Naive B cell (primary cell): Measurements from ENCODE around the gene AFAP1L1. TPM values are rescaled to one million over a fixed set of nuclear protein-coding genes. Genes with fewer than 3 reads are reported as not detected.

Experiments
- ATAC-seq, 2 donors: fragments of 150-1000 bp; cut with Tn5 transposase; 2 replicates each; pipeline ENCODE4 v1.10.0; 2021; ENCODE audit warnings: low read depth in 2 of 2, mild to moderate bottlenecking in 2 of 2, moderate library complexity in 2 of 2
- DNase-seq: peaks from one replicate; pipeline ENCODE4 v3.0.0; 2022
- H3K27ac Mint-ChIP-seq, 6 donors: one replicate each; pipeline ENCODE4 v1.8.0; 2020 to 2022; ENCODE audit warnings: mild to moderate bottlenecking in 6 of 6, mixed read lengths in 6 of 6, moderate library complexity in 5 of 6, inconsistent platforms in 2 of 6
- H3K27me3 Mint-ChIP-seq, 3 donors: one replicate each; pipeline ENCODE4 v1.8.0; 2021 to 2022; ENCODE audit warnings: mixed read lengths in 3 of 3, mild to moderate bottlenecking in 1 of 3
- H3K36me3 Mint-ChIP-seq, 2 donors: one replicate each; pipeline ENCODE4 v1.8.0; 2020 to 2022; ENCODE audit warnings: mixed read lengths in 2 of 2, inconsistent platforms in 1 of 2, mild to moderate bottlenecking in 1 of 2
- H3K4me1 Mint-ChIP-seq, 3 donors: one replicate each; pipeline ENCODE4 v1.8.0; 2020 to 2022; ENCODE audit warnings: mixed read lengths in 3 of 3, inconsistent platforms in 1 of 3, mild to moderate bottlenecking in 1 of 3, moderate library complexity in 1 of 3
- H3K4me3 Mint-ChIP-seq, 8 donors: one replicate each; pipeline ENCODE4 v1.8.0; 2020 to 2022; ENCODE audit warnings: mild to moderate bottlenecking in 8 of 8, mixed read lengths in 8 of 8, moderate library complexity in 8 of 8, inconsistent platforms in 2 of 8
- H3K9me3 Mint-ChIP-seq, 7 donors: one replicate each; pipeline ENCODE4 v1.8.0; 2020 to 2022; ENCODE audit warnings: mixed read lengths in 7 of 7, mild to moderate bottlenecking in 5 of 7, inconsistent platforms in 2 of 7, moderate library complexity in 1 of 7
- polyA plus RNA-seq, 6 donors: library from polyadenylated mRNA; unstranded; fragments of 300-500 nt; fragmentation: Illumina TruSeq; gene quantifications; one replicate each; pipeline ENCODE4 v1.2.3, GENCODE V29; 2021; ENCODE audit warnings: low read depth in 6 of 6

AFAP1L1 gene
- polyA plus RNA-seq, 6 donors from 2014 or later, result 0.27 to 0.31 TPM; not detected in 4

GRCh38 chr5:149357370-149358293 lies 86.0 kb downstream of the AFAP1L1 start, which contains the start of gene PCYOX1L:
PCYOX1L (plus strand) TSS chr5:149358046; CDS start chr5:149358069, 23 bp downstream.
- H3K27ac Mint-ChIP-seq, result peak within 1 kb of the TSS; percentile 33 to 95 (median 71)
- peak; percentile 96 to 98 for ATAC-seq
- no peaks in the 10 kb centered on the region for H3K9me3 Mint-ChIP-seq
- H3K27me3 Mint-ChIP-seq, result no peaks in the 10 kb centered on the region
- peaks cover 8 to 15% of the 10 kb centered on the region in 2 donors for H3K36me3 Mint-ChIP-seq
- DNase-seq, result peak; percentile 97
- peaks cover 17 to 36% (median 17%) of the 10 kb centered on the region in 3 donors for H3K4me1 Mint-ChIP-seq
- H3K4me3 Mint-ChIP-seq, result peak within 1 kb of the TSS; percentile 82 to 98 (median 92)

- no peaks in the 10 kb centered on the region for H3K9me3 Mint-ChIP-seq
- peak; percentile 51 to 53 for ATAC-seq
- peaks cover 17 to 36% (median 17%) of the 10 kb centered on the region in 3 donors for H3K4me1 Mint-ChIP-seq
- H3K36me3 Mint-ChIP-seq, result peaks cover 7 to 13% of the 10 kb centered on the region in 2 donors
- no peaks in the 10 kb centered on the region for H3K27me3 Mint-ChIP-seq
- DNase-seq, result peak; percentile 46
- H3K27ac Mint-ChIP-seq, result peak overlapping the region; percentile 15 to 95 (median 71)
- H3K4me3 Mint-ChIP-seq, result peak overlapping the region; percentile 82 to 98 (median 92)
Measured at GRCh38 chr5:149358294-149358651, 86.6 kb downstream of the AFAP1L1 start.

- Mint-ChIP-seq H3K4me3 (peak overlapping the region; percentile 65 to 95 (median 88)), H3K36me3 (peaks cover 7 to 10% of the 10 kb centered on the region in 2 donors), H3K27me3 (no peaks in the 10 kb centered on the region), H3K9me3 (no peaks in the 10 kb centered on the region), H3K4me1 (peaks cover 17 to 36% (median 17%) of the 10 kb centered on the region in 3 donors), H3K27ac (peak overlapping the region in 1 of 6 donors; percentile 78)
- ATAC-seq, result no peak
- no peak for DNase-seq
Measured at GRCh38 chr5:149358868-149359495, 87.3 kb downstream of the AFAP1L1 start.

GRCh38 chr5:149360272-149360671 lies 88.6 kb downstream of the AFAP1L1 start:
- DNase-seq (no peak), ATAC-seq (no peak)
- no peaks in the 10 kb centered on the region for H3K9me3 Mint-ChIP-seq
- peak overlapping the region in 1 of 8 donors; percentile 84 for H3K4me3 Mint-ChIP-seq
- H3K27ac Mint-ChIP-seq, result peak overlapping the region in 2 of 6 donors; percentile 7 to 65
- H3K4me1 Mint-ChIP-seq, result peaks cover 14 to 32% (median 17%) of the 10 kb centered on the region in 3 donors
- H3K27me3 Mint-ChIP-seq, result no peaks in the 10 kb centered on the region
- H3K36me3 Mint-ChIP-seq, result peaks cover 1 to 3% of the 10 kb centered on the region in 2 donors

GRCh38 chr5:149362541-149362940 lies 90.9 kb downstream of the AFAP1L1 start:
- no peaks in the 10 kb centered on the region for H3K36me3 Mint-ChIP-seq
- H3K4me1 Mint-ChIP-seq, result peaks cover 16 to 29% (median 20%) of the 10 kb centered on the region in 3 donors
- ATAC-seq (no peak), DNase-seq (no peak)
- H3K4me3 Mint-ChIP-seq, result no peak overlapping the region
- no peaks in the 10 kb centered on the region for H3K27me3 Mint-ChIP-seq
- H3K9me3 Mint-ChIP-seq, result no peaks in the 10 kb centered on the region
- H3K27ac Mint-ChIP-seq, result peak overlapping the region in 1 of 6 donors; percentile 40

GRCh38 chr5:149363358-149363757 lies 91.7 kb downstream of the AFAP1L1 start:
- Mint-ChIP-seq H3K27ac (peak overlapping the region in 1 of 6 donors; percentile 5), H3K27me3 (no peaks in the 10 kb centered on the region), H3K36me3 (no peaks in the 10 kb centered on the region), H3K4me3 (no peak overlapping the region), H3K4me1 (peaks cover 14 to 31% (median 21%) of the 10 kb centered on the region in 3 donors), H3K9me3 (no peaks in the 10 kb centered on the region)
- no peak for DNase-seq
- no peak for ATAC-seq

GRCh38 chr5:149363936-149364335 lies 92.3 kb downstream of the AFAP1L1 start:
- no peaks in the 10 kb centered on the region for H3K9me3 Mint-ChIP-seq
- no peak for DNase-seq
- no peaks in the 10 kb centered on the region for H3K27me3 Mint-ChIP-seq
- peaks cover 9 to 28% (median 16%) of the 10 kb centered on the region in 3 donors for H3K4me1 Mint-ChIP-seq
- no peaks in the 10 kb centered on the region for H3K36me3 Mint-ChIP-seq
- no peak overlapping the region for H3K27ac Mint-ChIP-seq
- H3K4me3 Mint-ChIP-seq, result no peak overlapping the region
- no peak for ATAC-seq

- ATAC-seq (no peak), DNase-seq (no peak)
- no peak overlapping the region for H3K27ac Mint-ChIP-seq
- no peaks in the 10 kb centered on the region for H3K27me3 Mint-ChIP-seq
- H3K9me3 Mint-ChIP-seq, result no peaks in the 10 kb centered on the region
- H3K4me3 Mint-ChIP-seq, result peak overlapping the region in 2 of 8 donors; percentile 33 to 69
- no peaks in the 10 kb centered on the region for H3K36me3 Mint-ChIP-seq
- peaks cover 5 to 25% (median 14%) of the 10 kb centered on the region in 3 donors for H3K4me1 Mint-ChIP-seq
Measured at GRCh38 chr5:149364719-149365118, 93.1 kb downstream of the AFAP1L1 start.

- H3K4me3 Mint-ChIP-seq, result no peak overlapping the region
- DNase-seq (no peak), ATAC-seq (no peak)
- H3K27ac Mint-ChIP-seq, result no peak overlapping the region
- no peaks in the 10 kb centered on the region for H3K27me3 Mint-ChIP-seq
- H3K9me3 Mint-ChIP-seq, result no peaks in the 10 kb centered on the region
- H3K36me3 Mint-ChIP-seq, result no peaks in the 10 kb centered on the region
- H3K4me1 Mint-ChIP-seq, result peaks cover 5 to 18% (median 14%) of the 10 kb centered on the region in 3 donors
Measured at GRCh38 chr5:149365418-149365817, 93.8 kb downstream of the AFAP1L1 start.

- ATAC-seq (no peak), DNase-seq (no peak)
- H3K36me3 Mint-ChIP-seq, result no peaks in the 10 kb centered on the region
- H3K27ac Mint-ChIP-seq, result no peak overlapping the region
- peak overlapping the region in 1 of 8 donors; percentile 78 for H3K4me3 Mint-ChIP-seq
- H3K4me1 Mint-ChIP-seq, result peaks cover 5 to 17% (median 14%) of the 10 kb centered on the region in 3 donors
- no peaks in the 10 kb centered on the region for H3K9me3 Mint-ChIP-seq
- no peaks in the 10 kb centered on the region for H3K27me3 Mint-ChIP-seq
Measured at GRCh38 chr5:149366169-149366729, 94.6 kb downstream of the AFAP1L1 start.

- Mint-ChIP-seq H3K36me3 (no peaks in the 10 kb centered on the region), H3K9me3 (no peaks in the 10 kb centered on the region), H3K4me3 (no peak overlapping the region), H3K4me1 (peaks cover 8 to 21% (median 14%) of the 10 kb centered on the region in 3 donors), H3K27ac (peak overlapping the region in 1 of 6 donors; percentile 11), H3K27me3 (no peaks in the 10 kb centered on the region)
- ATAC-seq (peak; percentile 75 to 78), DNase-seq (peak; percentile 29)
Measured at GRCh38 chr5:149367249-149367971, 95.8 kb downstream of the AFAP1L1 start.

GRCh38 chr5:149367972-149368645 lies 96.5 kb downstream of the AFAP1L1 start:
- Mint-ChIP-seq H3K27ac (no peak overlapping the region), H3K36me3 (no peaks in the 10 kb centered on the region)
- no peak for ATAC-seq

More at GRCh38 chr5:149367972-149368645, 96.5 kb downstream of the AFAP1L1 start:
- Mint-ChIP-seq H3K4me3 (no peak overlapping the region), H3K4me1 (peaks cover 8 to 21% (median 14%) of the 10 kb centered on the region in 3 donors), H3K27me3 (no peaks in the 10 kb centered on the region), H3K9me3 (no peaks in the 10 kb centered on the region)
- no peak for DNase-seq
